NT2/D1 (cell line): ENCODE data around the gene BMP2K.

Experiments used
- SUZ12 ChIP-seq: IDR thresholded peaks from 2 replicates; pipeline ENCODE4 v1.6.1; 2011; ENCODE audit not compliant: insufficient read length, insufficient read depth; ENCODE audit errors: extremely low read depth
- YY1 ChIP-seq: IDR thresholded peaks from 2 replicates; pipeline ENCODE4 v1.6.1; 2011; ENCODE audit not compliant: insufficient read length, insufficient read depth
- ZNF274 ChIP-seq: IDR thresholded peaks from 2 replicates; pipeline ENCODE4 v1.6.1; 2011; ENCODE audit warnings: mild to moderate bottlenecking, low read depth, low read length

DNA sequence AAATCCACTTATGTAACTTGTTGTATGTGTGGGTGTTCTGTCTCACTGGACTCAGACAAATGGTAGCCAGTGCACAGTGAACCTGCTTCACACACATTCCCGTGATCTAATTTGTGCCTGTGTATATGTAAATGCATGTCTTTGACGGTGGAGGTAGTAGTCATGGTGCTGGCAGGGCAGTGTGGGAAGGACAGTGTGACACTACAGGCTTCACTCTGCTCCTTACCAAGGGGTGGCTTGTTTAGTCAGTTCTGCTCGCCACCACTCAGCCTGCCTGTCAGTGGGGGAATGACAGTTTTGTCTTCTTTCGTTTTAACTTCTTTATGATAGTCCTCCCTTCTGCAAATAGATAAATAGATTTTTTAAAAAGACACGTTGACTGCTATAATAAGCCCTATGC lies 180.8 kb downstream of the BMP2K start:
- no peak for TF ChIP-seq SUZ12
- no peak for TF ChIP-seq YY1
- no peak for TF ChIP-seq ZNF274
